Ishikawa (cell line): ENCODE data around the gene HCRTR2.

Experiments
- CEBPB ChIP-seq: IDR thresholded peaks from 2 replicates; pipeline ENCODE4 v1.6.1; 2012
- CREB1 ChIP-seq: IDR thresholded peaks from 2 replicates; pipeline ENCODE4 v1.6.1; 2012; ENCODE audit warnings: low read depth
- EGR1 ChIP-seq: IDR thresholded peaks from 2 replicates; pipeline ENCODE4 v1.6.1; 2012
- EP300 ChIP-seq: IDR thresholded peaks from 2 replicates; pipeline ENCODE4 v1.6.1; 2012; ENCODE audit warnings: borderline replicate concordance
- FOXM1 ChIP-seq: IDR thresholded peaks from 2 replicates; pipeline ENCODE4 v1.6.1; 2012; ENCODE audit warnings: low read depth, borderline replicate concordance
- NFIC ChIP-seq: IDR thresholded peaks from 2 replicates; pipeline ENCODE4 v1.6.1; 2012
- RAD21 ChIP-seq: IDR thresholded peaks from 2 replicates; pipeline ENCODE4 v1.6.1; 2012; ENCODE audit warnings: low read depth
- TAF1 ChIP-seq: IDR thresholded peaks from 2 replicates; pipeline ENCODE4 v1.6.1; 2012; ENCODE audit warnings: low read depth, mild to moderate bottlenecking
- TCF12 ChIP-seq: IDR thresholded peaks from 2 replicates; pipeline ENCODE4 v1.6.1; 2012; ENCODE audit warnings: low read depth
- TEAD4 ChIP-seq: IDR thresholded peaks from 2 replicates; pipeline ENCODE4 v1.6.1; 2012
- YY1 ChIP-seq: IDR thresholded peaks from 2 replicates; pipeline ENCODE4 v1.6.1; 2012; ENCODE audit warnings: low read depth
- ZBTB7A ChIP-seq: IDR thresholded peaks from 2 replicates; pipeline ENCODE4 v1.6.1; 2012; ENCODE audit warnings: low read depth
- TF ChIP-seq, protein P1 (sequence below): IDR thresholded peaks from 2 replicates; pipeline ENCODE4 v1.6.1; 2012
- TF ChIP-seq, protein P2 (sequence below): IDR thresholded peaks from 2 replicates; pipeline ENCODE4 v1.6.1; 2012; ENCODE audit warnings: low read depth, mild to moderate bottlenecking
- TF ChIP-seq, protein P3 (sequence below): IDR thresholded peaks from 2 replicates; pipeline ENCODE4 v1.6.1; 2012

HCRTR2 gene

DNA sequence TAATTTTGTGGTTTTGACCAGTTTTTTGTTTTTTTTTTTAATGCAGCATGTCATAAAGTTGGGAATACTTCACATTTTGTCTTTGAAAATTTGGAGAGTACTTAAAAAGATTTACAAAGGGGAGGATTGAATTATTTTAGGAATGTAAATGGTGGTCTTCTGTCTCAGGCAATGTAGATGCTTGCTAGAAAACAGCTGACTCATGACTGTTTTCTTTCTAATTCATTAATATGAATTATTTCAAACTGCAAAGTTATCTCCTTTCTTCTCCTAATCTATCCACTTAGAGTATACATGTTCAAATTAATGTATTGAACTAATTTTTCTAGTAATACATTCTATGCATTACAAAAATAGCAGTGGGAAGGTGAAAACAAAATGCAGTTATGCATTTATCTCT is 24.9 kb downstream of the HCRTR2 start:
- TF ChIP-seq TEAD4 (no peak), CEBPB (no peak), FOXM1 (no peak), TCF12 (no peak), ZBTB7A (no peak), NFIC (no peak), EP300 (no peak), EGR1 (no peak), YY1 (no peak), RAD21 (no peak), TAF1 (no peak), CREB1 (no peak)
- TF ChIP-seq, protein P1, sequence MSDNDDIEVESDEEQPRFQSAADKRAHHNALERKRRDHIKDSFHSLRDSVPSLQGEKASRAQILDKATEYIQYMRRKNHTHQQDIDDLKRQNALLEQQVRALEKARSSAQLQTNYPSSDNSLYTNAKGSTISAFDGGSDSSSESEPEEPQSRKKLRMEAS = no peak
- TF ChIP-seq, protein P2, sequence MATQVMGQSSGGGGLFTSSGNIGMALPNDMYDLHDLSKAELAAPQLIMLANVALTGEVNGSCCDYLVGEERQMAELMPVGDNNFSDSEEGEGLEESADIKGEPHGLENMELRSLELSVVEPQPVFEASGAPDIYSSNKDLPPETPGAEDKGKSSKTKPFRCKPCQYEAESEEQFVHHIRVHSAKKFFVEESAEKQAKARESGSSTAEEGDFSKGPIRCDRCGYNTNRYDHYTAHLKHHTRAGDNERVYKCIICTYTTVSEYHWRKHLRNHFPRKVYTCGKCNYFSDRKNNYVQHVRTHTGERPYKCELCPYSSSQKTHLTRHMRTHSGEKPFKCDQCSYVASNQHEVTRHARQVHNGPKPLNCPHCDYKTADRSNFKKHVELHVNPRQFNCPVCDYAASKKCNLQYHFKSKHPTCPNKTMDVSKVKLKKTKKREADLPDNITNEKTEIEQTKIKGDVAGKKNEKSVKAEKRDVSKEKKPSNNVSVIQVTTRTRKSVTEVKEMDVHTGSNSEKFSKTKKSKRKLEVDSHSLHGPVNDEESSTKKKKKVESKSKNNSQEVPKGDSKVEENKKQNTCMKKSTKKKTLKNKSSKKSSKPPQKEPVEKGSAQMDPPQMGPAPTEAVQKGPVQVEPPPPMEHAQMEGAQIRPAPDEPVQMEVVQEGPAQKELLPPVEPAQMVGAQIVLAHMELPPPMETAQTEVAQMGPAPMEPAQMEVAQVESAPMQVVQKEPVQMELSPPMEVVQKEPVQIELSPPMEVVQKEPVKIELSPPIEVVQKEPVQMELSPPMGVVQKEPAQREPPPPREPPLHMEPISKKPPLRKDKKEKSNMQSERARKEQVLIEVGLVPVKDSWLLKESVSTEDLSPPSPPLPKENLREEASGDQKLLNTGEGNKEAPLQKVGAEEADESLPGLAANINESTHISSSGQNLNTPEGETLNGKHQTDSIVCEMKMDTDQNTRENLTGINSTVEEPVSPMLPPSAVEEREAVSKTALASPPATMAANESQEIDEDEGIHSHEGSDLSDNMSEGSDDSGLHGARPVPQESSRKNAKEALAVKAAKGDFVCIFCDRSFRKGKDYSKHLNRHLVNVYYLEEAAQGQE = no peak
- TF ChIP-seq, protein P3, sequence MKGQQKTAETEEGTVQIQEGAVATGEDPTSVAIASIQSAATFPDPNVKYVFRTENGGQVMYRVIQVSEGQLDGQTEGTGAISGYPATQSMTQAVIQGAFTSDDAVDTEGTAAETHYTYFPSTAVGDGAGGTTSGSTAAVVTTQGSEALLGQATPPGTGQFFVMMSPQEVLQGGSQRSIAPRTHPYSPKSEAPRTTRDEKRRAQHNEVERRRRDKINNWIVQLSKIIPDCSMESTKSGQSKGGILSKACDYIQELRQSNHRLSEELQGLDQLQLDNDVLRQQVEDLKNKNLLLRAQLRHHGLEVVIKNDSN = no peak

GRCh38 chr6:55208478-55209458 is 34.5 kb downstream of the HCRTR2 start:
- TF ChIP-seq CEBPB (no peak), NFIC (no peak), TCF12 (no peak), ZBTB7A (no peak), TEAD4 (no peak), EP300 (no peak), RAD21 (no peak), EGR1 (no peak), YY1 (no peak), FOXM1 (no peak)
- TF ChIP-seq, protein P2 = no peak
- TF ChIP-seq, protein P1 = no peak
- TF ChIP-seq, protein P3 = no peak

DNA sequence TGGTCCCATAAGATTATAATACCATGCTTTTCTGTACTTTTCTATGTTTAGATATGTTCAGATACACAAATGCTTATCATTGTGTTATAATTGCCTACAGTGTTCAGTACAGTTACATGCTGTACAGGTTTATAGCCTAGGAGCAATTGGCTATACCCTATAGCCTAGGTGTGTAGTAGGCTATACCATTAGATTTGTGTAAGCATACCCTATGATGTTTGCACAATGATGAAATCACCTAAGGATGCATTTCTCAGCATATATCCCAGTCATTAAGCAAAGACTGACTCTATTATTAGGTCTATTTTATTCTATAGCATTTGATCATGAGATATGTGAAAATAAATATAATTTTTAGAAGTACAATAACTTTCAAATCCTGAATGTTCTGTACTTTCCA is 36.6 kb downstream of the HCRTR2 start:
- TF ChIP-seq TEAD4 (no peak), TAF1 (no peak), EP300 (no peak), CEBPB (no peak), RAD21 (no peak), ZBTB7A (no peak), TCF12 (no peak), FOXM1 (no peak), NFIC (no peak)
- TF ChIP-seq, protein P3 = no peak
- TF ChIP-seq, protein P1 = no peak
- TF ChIP-seq, protein P2 = no peak
